ENCODE data around the gene ZNF655.

ZNF655 gene

GRCh38 chr7:99615989-99616358 is 57.5 kb downstream of the ZNF655 start:
- no peak for DNase-seq

GRCh38 chr7:99616359-99617191 is 58.1 kb downstream of the ZNF655 start, which contains the start of gene ZSCAN25:
Gene ZSCAN25, plus strand, starts transcription at chr7:99616946. Its CDS starts 2,661 bp downstream, at chr7:99619607.
- DNase-seq: peak; percentile 80

- DNase-seq: no peak
Measured at GRCh38 chr7:99617192-99617781, 58.8 kb downstream of the ZNF655 start.

- no peak for DNase-seq
Measured at GRCh38 chr7:99618726-99619125, 60.3 kb downstream of the ZNF655 start.

- no peak for DNase-seq
Measured at GRCh38 chr7:99619571-99620130, 61.2 kb downstream of the ZNF655 start.

- no peak for DNase-seq
Measured at GRCh38 chr7:99621271-99621670, 62.8 kb downstream of the ZNF655 start.

- no peak for DNase-seq
Measured at GRCh38 chr7:99622596-99622995, 64.2 kb downstream of the ZNF655 start.

- no peak for DNase-seq
Measured at GRCh38 chr7:99623091-99623693, 64.8 kb downstream of the ZNF655 start.

- DNase-seq: no peak
Measured at GRCh38 chr7:99623702-99624447, 65.4 kb downstream of the ZNF655 start.

- DNase-seq: no peak
Measured at GRCh38 chr7:99624484-99624883, 66.0 kb downstream of the ZNF655 start.

GRCh38 chr7:99625321-99625720 is 66.9 kb downstream of the ZNF655 start:
- DNase-seq: no peak

GRCh38 chr7:99625961-99626360 is 67.5 kb downstream of the ZNF655 start:
- no peak for DNase-seq
